BLaER1 treated with 17β-estradiol and CSF1 and Interleukin-3, amounts not matched to agents 10 nM and 100 nM (cell line): ENCODE data around the gene ANKH.

Experiments used
- H3K27ac ChIP-seq, 11 experiments: shearing (Covaris generic); formaldehyde crosslinking; 2 replicates each; pipeline ENCODE4 v1.8.1; 2022
- H3K27me3 ChIP-seq, 11 experiments: shearing (Covaris generic); formaldehyde crosslinking; 2 replicates each; pipeline ENCODE4 v1.8.1; 2022
- H3K36me3 ChIP-seq, 11 experiments: shearing (Covaris generic); formaldehyde crosslinking; 2 replicates each; pipeline ENCODE4 v1.8.1; 2022
- H3K4me1 ChIP-seq, 10 experiments: shearing (Covaris generic); formaldehyde crosslinking; 2 replicates each; pipeline ENCODE4 v1.8.1; 2022
- H3K4me2 ChIP-seq, 11 experiments: shearing (Covaris generic); formaldehyde crosslinking; 2 replicates each; pipeline ENCODE4 v1.8.1; 2022
- H3K4me3 ChIP-seq, 10 experiments: shearing (Covaris generic); formaldehyde crosslinking; 2 replicates each; pipeline ENCODE4 v1.8.1; 2022
- H3K9ac ChIP-seq, 11 experiments: shearing (Covaris generic); formaldehyde crosslinking; 2 replicates each; pipeline ENCODE4 v1.8.1; 2022
- H3K9me3 ChIP-seq, 11 experiments: shearing (Covaris generic); formaldehyde crosslinking; replicated peaks in 1 of 11; 2 replicates each; pipeline ENCODE4 v1.8.1; 2022
- H4K20me1 ChIP-seq, 11 experiments: shearing (Covaris generic); formaldehyde crosslinking; 2 replicates each; pipeline ENCODE4 v1.8.1; 2022
- Cebpa-rat ChIP-seq, 11 experiments: shearing (Covaris generic); IDR thresholded peaks; 2 replicates each; pipeline ENCODE4 v1.8.1; 2022

Gene ANKH

DNA sequence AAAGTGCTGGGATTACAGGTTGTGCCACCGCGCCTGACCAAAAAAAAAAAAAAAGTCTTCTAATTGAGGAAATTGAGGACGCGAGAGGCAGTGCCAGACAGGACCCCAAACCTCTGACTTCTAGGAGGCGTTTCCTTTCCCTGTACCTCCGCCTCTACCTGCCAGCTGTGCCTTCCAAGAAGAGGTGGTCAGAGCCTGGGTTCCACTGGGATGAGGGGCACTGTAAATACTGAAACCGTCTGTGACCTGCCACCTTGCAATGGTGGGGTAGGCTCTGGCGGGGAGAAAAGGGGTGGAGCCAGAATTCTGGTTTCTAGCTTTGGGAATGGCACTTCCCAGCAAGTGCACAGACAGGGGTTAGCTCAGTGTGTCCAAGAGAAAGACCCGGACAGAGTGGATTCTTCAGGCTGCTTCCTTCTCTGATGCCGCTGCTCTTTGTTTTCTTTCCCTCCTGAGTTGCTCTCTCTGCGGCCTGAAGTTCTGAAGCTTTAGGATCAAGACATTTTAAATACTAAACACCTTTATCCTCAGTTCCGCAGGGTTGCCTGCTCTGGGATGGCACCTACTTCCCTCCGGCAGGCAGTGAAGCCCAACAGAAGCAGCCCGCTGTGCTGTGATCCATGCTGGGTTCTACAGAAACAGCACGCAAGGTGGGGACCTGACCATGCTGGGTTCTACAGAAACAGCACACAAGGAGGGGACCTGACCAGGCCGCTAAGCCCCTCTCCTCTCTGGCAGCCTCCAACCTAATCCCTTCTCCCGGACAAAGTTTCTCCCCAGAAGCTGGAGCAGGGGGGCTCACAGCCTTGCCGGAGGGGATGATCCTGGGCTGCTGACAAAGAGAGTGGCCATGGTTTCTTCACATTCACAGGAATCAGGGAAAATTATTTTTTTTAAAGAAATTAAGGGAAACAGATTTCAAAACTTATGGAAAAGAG, 141.9 kb downstream of the ANKH start:
- TF ChIP-seq Cebpa-rat (IDR thresholded peaks at IDR 0.05) = no peak

DNA sequence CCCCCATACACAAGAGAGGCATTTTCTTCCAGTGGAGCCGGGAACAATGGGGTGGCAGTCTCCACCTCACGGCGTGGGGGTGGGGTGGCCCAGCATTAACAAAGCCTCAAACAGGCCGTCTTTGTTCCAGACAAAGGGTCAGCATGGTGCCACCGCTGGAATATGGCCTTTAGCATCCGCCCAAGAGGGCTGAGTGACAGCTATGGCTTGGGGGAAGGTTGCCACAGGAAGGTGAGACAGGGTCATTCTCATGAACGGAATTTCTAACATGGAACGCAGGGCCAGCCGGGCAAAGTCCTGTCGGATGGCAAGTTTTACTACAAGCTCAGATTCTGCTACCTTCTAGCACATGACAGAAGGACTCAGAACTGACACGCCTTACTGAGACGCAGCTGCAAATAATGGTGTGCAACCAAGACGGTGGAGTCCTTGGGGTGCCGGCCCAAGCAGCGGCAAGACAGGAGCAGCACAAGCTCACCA, 143.1 kb downstream of the ANKH start:
- Histone ChIP-seq H4K20me1 (peaks cover 0 to 58% (median 6%) of the 10 kb centered on the region in 11 experiments; a peak in 7 of 22 replicates), H3K36me3 (peaks cover 0 to 54% (median 21%) of the 10 kb centered on the region in 11 experiments; a peak in 16 of 22 replicates), H3K9me3 (no peaks in the 10 kb centered on the region), H3K4me3 (no peak overlapping the region), H3K27ac (no peak overlapping the region), H3K4me2 (no peak overlapping the region), H3K9ac (no peak overlapping the region), H3K4me1 (peaks cover 35 to 71% (median 58%) of the 10 kb centered on the region in 10 experiments), H3K27me3 (no peaks in the 10 kb centered on the region; a peak in 2 of 22 replicates)
- TF ChIP-seq Cebpa-rat (IDR thresholded peaks at IDR 0.05) = no peak

More for the DNA sequence above, 141.9 kb downstream of the ANKH start:
- Histone ChIP-seq H3K9ac (no peak overlapping the region), H3K4me2 (peak overlapping the region in 3 of 11 experiments; percentile 83 to 89 (median 87); a peak in 6 of 22 replicates), H3K36me3 (peaks cover 4 to 63% (median 33%) of the 10 kb centered on the region in 11 experiments; a peak in 17 of 22 replicates), H3K9me3 (no peaks in the 10 kb centered on the region), H3K27ac (no peak overlapping the region), H3K4me1 (peaks cover 22 to 67% (median 60%) of the 10 kb centered on the region in 10 experiments), H3K4me3 (no peak overlapping the region), H4K20me1 (peaks cover 0 to 54% (median 5%) of the 10 kb centered on the region in 11 experiments; a peak in 7 of 22 replicates), H3K27me3 (no peaks in the 10 kb centered on the region; a peak in 2 of 22 replicates)

DNA sequence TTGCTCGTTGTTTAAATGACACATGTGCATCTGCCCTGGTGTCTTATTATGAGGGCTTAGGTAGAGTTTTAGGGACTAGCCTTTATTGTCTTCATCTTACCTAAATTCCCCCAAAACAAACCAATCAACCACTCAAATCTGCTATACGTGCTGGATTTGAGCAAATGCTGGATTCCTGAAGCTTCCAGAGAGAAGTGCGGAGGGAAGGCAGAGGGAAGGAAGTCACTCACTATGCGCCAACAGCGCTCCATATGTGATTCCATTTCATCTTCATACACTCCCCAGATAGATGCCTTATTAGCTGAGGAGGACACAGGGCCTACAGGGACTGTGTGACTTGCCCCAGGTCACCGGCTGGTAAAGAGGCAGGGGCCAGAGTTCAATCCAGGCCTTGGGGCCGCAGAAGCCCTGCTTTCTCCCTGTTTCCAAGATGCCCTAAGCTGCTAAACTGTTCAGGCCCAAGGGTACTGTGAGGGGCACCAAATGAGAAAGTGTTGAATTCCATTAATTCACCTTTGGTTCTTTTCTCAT, 143.6 kb downstream of the ANKH start:
- Histone ChIP-seq H3K9ac (no peak overlapping the region), H3K36me3 (peaks cover 0 to 49% (median 18%) of the 10 kb centered on the region in 11 experiments; a peak in 16 of 22 replicates), H3K4me3 (no peak overlapping the region), H3K9me3 (no peaks in the 10 kb centered on the region), H3K27ac (no peak overlapping the region), H3K27me3 (no peaks in the 10 kb centered on the region; a peak in 2 of 22 replicates), H4K20me1 (peaks cover 0 to 57% (median 6%) of the 10 kb centered on the region in 11 experiments; a peak in 7 of 22 replicates), H3K4me1 (peaks cover 40 to 71% (median 53%) of the 10 kb centered on the region in 10 experiments), H3K4me2 (peak overlapping the region in 2 of 11 experiments; percentile 6 to 7; a peak in 2 of 22 replicates)
- no peak for TF ChIP-seq Cebpa-rat (IDR thresholded peaks at IDR 0.05)

DNA sequence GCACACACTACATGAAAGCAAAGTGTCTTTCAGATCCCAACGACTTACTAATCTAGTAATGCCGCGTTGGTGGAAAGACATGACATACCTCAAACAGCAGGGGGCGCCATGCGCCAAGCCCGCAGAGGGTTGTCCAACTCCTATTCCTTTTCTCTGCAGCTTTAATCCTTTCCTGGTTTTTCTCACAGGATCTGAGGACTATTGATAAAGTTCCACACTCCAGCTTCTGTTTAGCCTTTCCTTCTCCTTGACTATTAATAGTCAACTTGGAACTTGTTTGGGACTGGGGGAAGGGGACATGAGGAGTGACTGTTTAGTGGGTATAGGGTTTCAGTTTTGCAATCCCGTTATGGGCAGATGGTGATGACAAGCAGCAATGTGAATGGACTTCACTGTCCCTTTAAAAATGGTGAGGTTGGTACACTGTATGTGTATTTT, 144.1 kb downstream of the ANKH start:
- H3K9ac ChIP-seq = no peak overlapping the region
- peaks cover 44 to 75% (median 50%) of the 10 kb centered on the region in 10 experiments for H3K4me1 ChIP-seq
- H3K27ac ChIP-seq = no peak overlapping the region
- no peaks in the 10 kb centered on the region for H3K9me3 ChIP-seq
- peaks cover 0 to 44% (median 21%) of the 10 kb centered on the region in 11 experiments; a peak in 16 of 22 replicates for H3K36me3 ChIP-seq
- TF ChIP-seq Cebpa-rat (IDR thresholded peaks at IDR 0.05) = no peak
- peaks cover 0 to 56% (median 6%) of the 10 kb centered on the region in 11 experiments; a peak in 7 of 22 replicates for H4K20me1 ChIP-seq
- H3K27me3 ChIP-seq = no peaks in the 10 kb centered on the region; a peak in 2 of 22 replicates
- H3K4me3 ChIP-seq = no peak overlapping the region
- H3K4me2 ChIP-seq = peak overlapping the region in 2 of 11 experiments; percentile 6 to 7; a peak in 2 of 22 replicates

DNA sequence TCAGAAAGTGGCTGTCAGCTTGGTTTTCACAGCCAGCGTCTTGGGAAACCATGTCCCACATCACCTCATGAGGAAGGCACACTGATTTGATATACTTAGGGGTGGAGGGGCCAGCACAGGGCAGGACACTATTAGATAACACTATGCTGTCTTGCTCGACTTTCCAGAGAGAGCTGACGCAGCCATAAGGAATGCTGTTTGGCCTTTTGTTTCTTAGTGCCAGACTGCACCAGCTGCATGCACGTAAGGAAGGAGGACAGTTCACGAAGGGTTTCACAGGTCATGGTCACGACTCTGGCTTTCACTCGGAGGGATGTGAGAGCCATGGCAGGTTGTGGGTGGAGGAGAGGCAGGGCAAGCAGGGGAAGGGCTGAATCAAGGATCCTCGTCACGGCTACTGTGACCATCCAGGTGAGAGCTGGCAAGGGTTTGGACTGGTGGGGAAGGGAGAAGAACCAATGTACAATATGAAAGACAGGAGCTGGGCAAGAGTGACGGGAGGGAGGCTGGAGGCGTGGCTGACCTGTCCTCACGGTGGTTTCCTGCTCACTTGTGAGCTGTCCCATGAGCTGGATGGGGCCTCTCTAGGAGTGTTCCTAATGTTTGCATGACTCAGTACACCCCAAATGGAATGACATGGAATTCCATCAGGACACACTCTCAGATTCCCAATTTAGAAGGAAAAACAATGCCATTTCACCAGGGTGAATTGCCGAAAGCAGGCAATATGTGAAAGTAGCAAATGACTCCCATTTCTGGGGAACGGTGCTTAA, 145.3 kb downstream of the ANKH start:
- H3K4me3 ChIP-seq = no peak overlapping the region
- no peaks in the 10 kb centered on the region for H3K9me3 ChIP-seq
- H3K27ac ChIP-seq = no peak overlapping the region
- H3K36me3 ChIP-seq = peaks cover under 1 to 42% (median 18%) of the 10 kb centered on the region in 11 experiments; a peak in 18 of 22 replicates
- H3K4me2 ChIP-seq = peak overlapping the region in 2 of 11 experiments; percentile 77 to 90; a peak in 2 of 22 replicates
- no peak for TF ChIP-seq Cebpa-rat (IDR thresholded peaks at IDR 0.05)
- H3K9ac ChIP-seq = no peak overlapping the region
- H3K4me1 ChIP-seq = peaks cover 32 to 74% (median 50%) of the 10 kb centered on the region in 10 experiments
- peaks cover 0 to 47% (median 6%) of the 10 kb centered on the region in 11 experiments; a peak in 7 of 22 replicates for H4K20me1 ChIP-seq
- H3K27me3 ChIP-seq = no peaks in the 10 kb centered on the region; a peak in 1 of 22 replicates

DNA sequence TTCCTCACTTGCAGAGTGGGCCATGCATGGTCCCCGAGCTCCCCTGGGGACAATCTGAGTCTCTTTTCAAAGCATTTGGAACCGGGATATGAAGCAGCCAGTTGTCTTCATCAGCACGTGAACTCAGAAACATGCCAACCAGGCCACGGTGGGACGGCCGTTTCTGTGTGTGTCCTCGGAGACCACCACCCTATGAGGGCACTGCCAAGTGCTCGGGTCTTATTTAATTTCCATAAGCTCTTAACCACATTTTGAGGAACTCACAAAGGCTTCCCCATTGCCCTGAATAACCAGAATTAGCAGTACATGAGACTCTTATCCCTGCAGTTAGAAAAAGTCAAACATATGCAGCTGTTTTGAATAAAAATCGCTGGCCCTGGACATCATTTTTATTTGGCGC, 146.9 kb downstream of the ANKH start:
- Histone ChIP-seq H3K27me3 (no peaks in the 10 kb centered on the region), H3K9ac (no peak overlapping the region), H3K4me3 (no peak overlapping the region), H3K4me2 (peak overlapping the region; percentile 12 to 90 (median 54); a peak in 20 of 22 replicates), H4K20me1 (peaks cover 0 to 39% (median 0%) of the 10 kb centered on the region in 11 experiments; a peak in 6 of 22 replicates), H3K27ac (peak overlapping the region in 3 of 11 experiments; percentile 1 to 45 (median 12); a peak in 3 of 22 replicates), H3K4me1 (peaks cover 16 to 66% (median 36%) of the 10 kb centered on the region in 10 experiments), H3K36me3 (peaks cover 5 to 37% (median 26%) of the 10 kb centered on the region in 11 experiments; a peak in 18 of 22 replicates), H3K9me3 (no peaks in the 10 kb centered on the region; a peak in 1 of 22 replicates)
- TF ChIP-seq Cebpa-rat (IDR thresholded peaks at IDR 0.05) = no peak

DNA sequence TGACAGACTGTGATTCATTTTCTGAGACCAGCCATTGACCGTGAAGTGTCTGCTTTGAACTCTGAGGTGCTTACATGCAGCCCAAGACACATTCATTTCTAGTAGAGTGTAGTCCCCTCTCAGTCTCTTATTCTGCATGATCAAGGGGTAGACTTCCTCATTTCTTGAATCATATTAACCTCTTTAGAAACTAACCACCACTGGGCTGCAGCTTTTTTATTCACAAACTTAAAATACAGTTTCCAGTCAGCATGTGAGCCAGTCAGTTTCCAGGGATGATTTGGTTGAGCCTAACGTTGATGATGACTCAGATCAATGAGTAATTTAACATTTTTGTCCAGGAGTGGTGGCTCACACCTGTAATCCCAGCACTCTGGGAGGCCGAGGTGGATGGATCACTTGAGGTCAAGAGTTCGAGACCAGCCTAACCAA, 147.9 kb downstream of the ANKH start:
- Histone ChIP-seq H3K9me3 (no peaks in the 10 kb centered on the region; a peak in 1 of 22 replicates), H3K27me3 (no peaks in the 10 kb centered on the region), H4K20me1 (peaks cover 0 to 37% (median 0%) of the 10 kb centered on the region in 11 experiments; a peak in 6 of 22 replicates), H3K4me3 (no peak overlapping the region), H3K27ac (peak overlapping the region in 1 of 11 experiments; percentile 45; a peak in 1 of 22 replicates), H3K36me3 (peaks cover 10 to 42% (median 29%) of the 10 kb centered on the region in 11 experiments; a peak in 19 of 22 replicates), H3K4me1 (peaks cover 14 to 66% (median 36%) of the 10 kb centered on the region in 10 experiments), H3K9ac (no peak overlapping the region), H3K4me2 (peak overlapping the region in 7 of 11 experiments; percentile 12 to 90 (median 69); a peak in 12 of 22 replicates)
- no peak for TF ChIP-seq Cebpa-rat (IDR thresholded peaks at IDR 0.05)
